Measurements from ENCODE around the gene SEC14L2.
"Not testable (repeated sequence)": the region's sequence is repeated elsewhere in the genome, so short reads cannot be mapped to it uniquely, and the experiment has no call there.

SEC14L2 gene

DNA sequence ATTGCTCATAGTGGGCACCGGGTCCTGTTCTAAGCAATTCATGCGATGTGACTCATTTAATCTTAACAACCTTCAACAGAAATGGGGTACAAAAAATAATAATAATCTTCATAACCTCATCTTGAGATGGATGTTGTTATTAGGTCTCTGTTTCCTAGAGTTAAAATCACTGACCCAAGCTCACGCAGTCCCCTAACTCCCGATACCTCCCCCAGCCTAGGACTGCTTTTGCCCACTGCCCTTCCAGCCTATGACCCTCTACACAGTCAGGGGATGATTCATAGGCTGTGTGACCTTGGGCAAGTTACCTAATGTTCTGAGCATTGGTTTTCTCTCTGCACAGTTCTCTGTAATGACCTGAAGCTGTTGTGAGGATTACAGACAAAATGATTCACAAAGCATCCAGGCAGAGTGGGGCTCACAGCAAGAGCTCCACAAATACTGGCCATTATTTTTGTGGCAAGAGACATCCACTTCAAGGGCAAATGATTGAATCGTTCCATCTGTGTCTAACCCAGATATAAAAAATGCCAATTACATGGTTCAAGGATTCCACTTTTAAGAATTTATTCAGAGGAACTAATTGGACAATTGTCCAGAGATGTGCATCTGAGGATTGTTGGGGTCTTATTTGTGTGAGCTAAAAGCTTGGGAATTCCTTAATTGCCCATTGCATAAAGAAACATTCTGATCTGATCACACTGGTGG lies 48.8 kb downstream of the SEC14L2 start:
- no peak overlapping the region for H3K4me2 ChIP-seq (ENCODE audit: low read length)
- H3K27ac ChIP-seq (ENCODE audit: low read depth, low read length, poor library complexity, severe bottlenecking) = no peak overlapping the region
- no peaks in the 10 kb centered on the region for H3K27me3 ChIP-seq (ENCODE audit: insufficient read depth, low read length)
- peaks cover 3% of the 10 kb centered on the region for H3K4me1 ChIP-seq (ENCODE audit: insufficient read depth, low read length, severe bottlenecking)
- H3K79me2 ChIP-seq (ENCODE audit: insufficient read depth, low read length) = no peaks in the 10 kb centered on the region
- H3K9me2 ChIP-seq (ENCODE audit: low read depth, low read length) = no peaks in the 10 kb centered on the region
- no peak for TF ChIP-seq EZH2 (IDR thresholded peaks at IDR 0.05; ENCODE audit: borderline replicate concordance, low read length)
- TF ChIP-seq, protein P1, sequence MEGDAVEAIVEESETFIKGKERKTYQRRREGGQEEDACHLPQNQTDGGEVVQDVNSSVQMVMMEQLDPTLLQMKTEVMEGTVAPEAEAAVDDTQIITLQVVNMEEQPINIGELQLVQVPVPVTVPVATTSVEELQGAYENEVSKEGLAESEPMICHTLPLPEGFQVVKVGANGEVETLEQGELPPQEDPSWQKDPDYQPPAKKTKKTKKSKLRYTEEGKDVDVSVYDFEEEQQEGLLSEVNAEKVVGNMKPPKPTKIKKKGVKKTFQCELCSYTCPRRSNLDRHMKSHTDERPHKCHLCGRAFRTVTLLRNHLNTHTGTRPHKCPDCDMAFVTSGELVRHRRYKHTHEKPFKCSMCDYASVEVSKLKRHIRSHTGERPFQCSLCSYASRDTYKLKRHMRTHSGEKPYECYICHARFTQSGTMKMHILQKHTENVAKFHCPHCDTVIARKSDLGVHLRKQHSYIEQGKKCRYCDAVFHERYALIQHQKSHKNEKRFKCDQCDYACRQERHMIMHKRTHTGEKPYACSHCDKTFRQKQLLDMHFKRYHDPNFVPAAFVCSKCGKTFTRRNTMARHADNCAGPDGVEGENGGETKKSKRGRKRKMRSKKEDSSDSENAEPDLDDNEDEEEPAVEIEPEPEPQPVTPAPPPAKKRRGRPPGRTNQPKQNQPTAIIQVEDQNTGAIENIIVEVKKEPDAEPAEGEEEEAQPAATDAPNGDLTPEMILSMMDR (IDR thresholded peaks at IDR 0.05; ENCODE audit: low read length) = no peak
- no peaks in the 10 kb centered on the region for H3K9me3 ChIP-seq (ENCODE audit: low read length)
- no peak overlapping the region for H2AFZ ChIP-seq (ENCODE audit: low read length)
- no peaks in the 10 kb centered on the region for H3F3A ChIP-seq (ENCODE audit: insufficient read depth, low read length)
- H4K20me1 ChIP-seq (ENCODE audit: insufficient read depth, low read length) = no peaks in the 10 kb centered on the region
- no peak overlapping the region for H3K4me3 ChIP-seq (ENCODE audit: low read depth, low read length, poor library complexity, severe bottlenecking)
- H3K36me3 ChIP-seq (ENCODE audit: insufficient read depth, low read length) = no peaks in the 10 kb centered on the region
- H3K9ac ChIP-seq (ENCODE audit: low read length) = no peak overlapping the region

GRCh38 chr22:30447656-30448055 lies 50.8 kb downstream of the SEC14L2 start:
- TF ChIP-seq EZH2 (IDR thresholded peaks at IDR 0.05; ENCODE audit: borderline replicate concordance, low read length) = no peak
- TF ChIP-seq, protein P1 (IDR thresholded peaks at IDR 0.05; ENCODE audit: low read length) = no peak
- no peaks in the 10 kb centered on the region for H3K79me2 ChIP-seq (ENCODE audit: insufficient read depth, low read length)
- H3K4me1 ChIP-seq (ENCODE audit: insufficient read depth, low read length, severe bottlenecking) = peaks cover 3% of the 10 kb centered on the region
- H3K27ac ChIP-seq (ENCODE audit: low read depth, low read length, poor library complexity, severe bottlenecking) = no peak overlapping the region
- no peaks in the 10 kb centered on the region for H3K9me2 ChIP-seq (ENCODE audit: low read depth, low read length)
- no peak overlapping the region for H2AFZ ChIP-seq (ENCODE audit: low read length)
- H3K9ac ChIP-seq (ENCODE audit: low read length) = no peak overlapping the region
- H3K4me2 ChIP-seq (ENCODE audit: low read length) = no peak overlapping the region
- no peaks in the 10 kb centered on the region for H3K27me3 ChIP-seq (ENCODE audit: insufficient read depth, low read length)
- H4K20me1 ChIP-seq (ENCODE audit: insufficient read depth, low read length) = no peaks in the 10 kb centered on the region
- no peak overlapping the region for H3K4me3 ChIP-seq (ENCODE audit: low read depth, low read length, poor library complexity, severe bottlenecking)
- no peaks in the 10 kb centered on the region for H3K36me3 ChIP-seq (ENCODE audit: insufficient read depth, low read length)
- H3F3A ChIP-seq (ENCODE audit: insufficient read depth, low read length) = no peaks in the 10 kb centered on the region
- no peaks in the 10 kb centered on the region for H3K9me3 ChIP-seq (ENCODE audit: low read length)

DNA sequence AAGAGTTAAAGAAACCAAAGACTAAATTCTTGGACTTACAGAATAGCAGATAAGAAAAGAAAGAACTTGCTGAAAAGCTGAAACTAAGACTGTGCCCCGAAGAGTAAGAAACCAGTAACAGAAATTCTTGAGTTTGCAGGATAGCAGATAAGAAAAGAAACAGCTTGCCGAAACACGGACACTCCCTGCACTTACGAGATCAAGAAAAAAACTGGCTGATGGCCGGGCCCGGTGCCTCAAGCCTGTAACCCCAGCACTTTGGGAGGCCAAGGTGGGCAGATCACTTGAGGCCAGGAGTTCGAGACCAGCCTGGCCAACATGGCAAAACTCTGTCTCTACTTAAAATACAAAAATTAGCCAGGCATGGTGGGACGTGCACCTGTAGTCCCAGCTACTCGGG lies 54.7 kb downstream of the SEC14L2 start:
- H3K9me3 ChIP-seq (ENCODE audit: low read length); H3K9me2 ChIP-seq (ENCODE audit: low read depth, low read length); H3K27ac ChIP-seq (ENCODE audit: low read depth, low read length, poor library complexity, severe bottlenecking); H3F3A ChIP-seq (ENCODE audit: insufficient read depth, low read length); H3K27me3 ChIP-seq (ENCODE audit: insufficient read depth, low read length); H3K4me3 ChIP-seq (ENCODE audit: low read depth, low read length, poor library complexity, severe bottlenecking); H3K4me1 ChIP-seq (ENCODE audit: insufficient read depth, low read length, severe bottlenecking); H3K36me3 ChIP-seq (ENCODE audit: insufficient read depth, low read length); H4K20me1 ChIP-seq (ENCODE audit: insufficient read depth, low read length); H3K4me2 ChIP-seq (ENCODE audit: low read length); H3K9ac ChIP-seq (ENCODE audit: low read length); H3K79me2 ChIP-seq (ENCODE audit: insufficient read depth, low read length); H2AFZ ChIP-seq (ENCODE audit: low read length): not testable (repeated sequence)

- H3K9me2 ChIP-seq (ENCODE audit: low read depth, low read length) = no peaks in the 10 kb centered on the region
- no peaks in the 10 kb centered on the region for H3K79me2 ChIP-seq (ENCODE audit: insufficient read depth, low read length)
- H3K9ac ChIP-seq (ENCODE audit: low read length) = no peak overlapping the region
- H3K9me3 ChIP-seq (ENCODE audit: low read length) = no peaks in the 10 kb centered on the region
- no peak overlapping the region for H3K4me2 ChIP-seq (ENCODE audit: low read length)
- no peak overlapping the region for H2AFZ ChIP-seq (ENCODE audit: low read length)
- H3K27me3 ChIP-seq (ENCODE audit: insufficient read depth, low read length) = no peaks in the 10 kb centered on the region
- no peak for TF ChIP-seq EZH2 (IDR thresholded peaks at IDR 0.05; ENCODE audit: borderline replicate concordance, low read length)
- TF ChIP-seq, protein P1 (IDR thresholded peaks at IDR 0.05; ENCODE audit: low read length) = no peak
- no peaks in the 10 kb centered on the region for H3K36me3 ChIP-seq (ENCODE audit: insufficient read depth, low read length)
- no peak overlapping the region for H3K4me3 ChIP-seq (ENCODE audit: low read depth, low read length, poor library complexity, severe bottlenecking)
- no peaks in the 10 kb centered on the region for H3F3A ChIP-seq (ENCODE audit: insufficient read depth, low read length)
- no peak overlapping the region for H3K27ac ChIP-seq (ENCODE audit: low read depth, low read length, poor library complexity, severe bottlenecking)
- H4K20me1 ChIP-seq (ENCODE audit: insufficient read depth, low read length) = no peaks in the 10 kb centered on the region
- no peaks in the 10 kb centered on the region for H3K4me1 ChIP-seq (ENCODE audit: insufficient read depth, low read length, severe bottlenecking)
Measured at GRCh38 chr22:30452861-30453260, 56.0 kb downstream of the SEC14L2 start.
